Measurements from ENCODE around the gene CFAP46.

GRCh38 chr10:132964231-132964630 lies 21.9 kb upstream of the CFAP46 start:
- TF ChIP-seq CTCF (IDR thresholded peaks at IDR 0.05; ENCODE audit: poor library complexity) (no peak), EZH2 (IDR thresholded peaks at IDR 0.05; ENCODE audit: borderline replicate concordance) (no peak)

All from hepatocyte (in vitro differentiated cells).